Heart right ventricle (tissue), 16 donors: Measurements from ENCODE around the gene HPS1. TPM values are rescaled to one million over a fixed set of nuclear protein-coding genes. Genes with fewer than 3 reads are reported as not detected.

Source experiments
- ATAC-seq, 8 donors: fragments of 200-7000 bp; cut with Tn5 transposase; one replicate each; pipeline ENCODE4 v1.9.1; 2020; ENCODE audit warnings: mild to moderate bottlenecking in 8 of 8, moderate library complexity in 8 of 8, moderate number of reproducible peaks in 1 of 8
- DNase-seq, 2 donors: peaks; one replicate each; pipeline ENCODE4 v3.0.0-alpha.2; 2020
- H3K27ac ChIP-seq, 10 donors: fragments of 200-600 bp; sonication (generic) in 2 of 10; one replicate each; pipeline versions ENCODE4 v1.5.0 to v1.8.0; 2020 to 2022; ENCODE audit warnings: mild to moderate bottlenecking in 3 of 10
- H3K27me3 ChIP-seq, 7 donors: fragments of 200-600 bp; one replicate each; pipeline ENCODE4 v1.8.0; 2021 to 2022; ENCODE audit warnings: mild to moderate bottlenecking in 2 of 7
- H3K36me3 ChIP-seq, 9 donors: fragments of 200-600 bp; sonication (generic) in 1 of 9; one replicate each; pipeline versions ENCODE4 v1.5.0 to v1.8.0; 2020 to 2022; ENCODE audit warnings: mild to moderate bottlenecking in 2 of 9
- H3K4me1 ChIP-seq, 9 donors: fragments of 200-600 bp; sonication (generic) in 1 of 9; one replicate each; pipeline versions ENCODE4 v1.5.0 to v1.8.0; 2020 to 2022; ENCODE audit warnings: mild to moderate bottlenecking in 4 of 9
- H3K4me3 ChIP-seq, 10 donors: fragments of 200-600 bp; sonication (generic) in 2 of 10; one replicate each; pipeline versions ENCODE4 v1.5.0 to v1.8.0; 2020 to 2022; ENCODE audit warnings: mild to moderate bottlenecking in 7 of 10, moderate library complexity in 2 of 10
- H3K9me3 ChIP-seq, 11 donors: fragments of 200-600 bp in 10 of 11; sonication (generic) in 2 of 11; one replicate each; pipeline versions ENCODE4 v1.5.0 to v1.8.0; 2013 to 2022; ENCODE audit warnings: mild to moderate bottlenecking in 2 of 11, control low read depth in 1 of 11, moderate library complexity in 1 of 11
- CTCF ChIP-seq, 9 donors: fragments of 200-600 bp; sonication (generic) in 2 of 9; IDR thresholded peaks; one replicate each; pipeline versions ENCODE4 v1.5.0 to v1.8.0; 2021 to 2022; ENCODE audit warnings: antibody characterized with exemption in 9 of 9, mild to moderate bottlenecking in 5 of 9, moderate library complexity in 1 of 9
- WGBS, 2 donors: extraction: QIAGEN DNeasy Blood & Tissue Kit; methylation state at CpG; one replicate each; pipeline ENCODE4 v1.1.7; 2013; ENCODE audit warnings: inconsistent platforms in 1 of 2; 5-methylcytosine and 5-hydroxymethylcytosine counted together
- intact Hi-C, 10 donors: fragments of 100-400 bp; cut with DNase I; formaldehyde crosslinking; loops; one replicate each; pipeline versions ENCODE4 v1.11.1 to v1.14.2; 2022
- polyA plus RNA-seq, 2 donors: library from polyadenylated mRNA; stranded (reverse); fragments of 200-250 nt; gene quantifications; one replicate each; pipeline ENCODE4 v1.2.3, GENCODE V29; 2013
- total RNA-seq, 10 donors: library from RNA; stranded (reverse); fragmentation: NEBNext Ultra II Directional in 3 of 10; extraction: Animal tissue kit (Norgen Biotek cat#: 25700) in 3 of 10; gene quantifications; one replicate each; pipeline versions ENCODE4 v1.2.1 to v1.2.4, GENCODE V29; 2021 to 2023
- donor health status: Arrhythmogenic right ventricular cardiomyopathy.
- donor health status: ischemic (EF 13 %, LVEDD 7.1; RV severe dilation, severe dysfunction).
- donor health status: healthy with polysubstance abuse.
- donor health status: DM: no; HTN: yes; CAD: no.
- donor health status: DM: no; HTN: no; CAD: no.
- donor health status: ischemic (EF 25% LVEDD 6.9; RV normal size, moderate dysfunction).
- donor health status: ischemic (EF 25% LVEDD 5.7; RV mildly dilated, moderate dysfunction).
- donor health status: healthy.
- donor health status: DM: yes; HTN: yes; CAD: no.
- donor health status: Ischemic cardiomyopathy.
- donor health status: ischemic (EF 35%, LVEDD 5.7; RV mildly dilated, moderate dysfunction).
- donor health status: nonischemic (EF 11% LVEDD 7.7; RV severe dilation, severe dysfunction).
- donor health status: DM: yes; HTN: yes; CAD: no.
- donor health status: PGD.
- donor health status: ischemic (EF 29% LVEDD 5.4; RV normal size, mild dysfunction).
- donor health status: nonischemic (EF 23%, LVEDD 6.1; RV moderate dilation, normal function).

Gene HPS1
- total and polyA plus RNA-seq, 12 donors = 21.2 to 54.3 (median 33.4) TPM

DNA sequence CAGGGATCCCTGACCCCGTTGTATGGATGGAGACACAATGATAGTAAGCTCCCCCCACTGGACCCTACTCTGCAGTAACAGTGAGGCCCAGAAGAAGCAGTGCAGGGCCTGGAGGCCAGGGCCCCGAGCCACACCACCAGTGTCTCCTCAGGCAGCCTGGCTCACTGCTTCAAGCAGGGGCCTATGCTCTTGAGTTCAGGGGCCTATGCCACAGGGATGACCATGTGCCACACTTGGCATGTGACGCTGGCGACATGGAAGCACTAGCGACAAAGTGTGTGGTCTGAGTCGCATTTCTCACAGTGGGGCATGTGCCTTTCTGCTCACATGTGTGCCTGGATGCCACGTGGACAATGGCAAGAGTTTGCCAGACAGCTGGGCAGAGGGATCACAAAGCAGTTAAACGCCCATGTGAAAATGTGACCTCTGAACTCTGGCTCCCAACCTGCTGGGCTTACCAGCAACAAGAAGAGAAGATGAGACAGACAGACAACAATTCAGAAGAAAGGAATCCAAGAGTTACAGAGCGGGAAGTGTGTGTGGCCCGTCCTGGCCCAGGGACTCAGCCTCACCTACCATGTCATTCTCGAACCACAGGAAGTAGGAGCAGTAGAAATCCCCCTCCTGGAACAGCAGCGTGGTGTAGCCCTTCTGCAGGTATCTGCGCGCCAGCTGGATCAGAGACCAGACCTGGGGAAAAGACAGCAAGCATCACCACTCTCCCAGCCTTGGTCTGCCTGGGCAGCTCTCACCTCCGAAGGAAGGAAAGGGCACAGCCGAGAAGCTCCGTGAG, 27.1 kb downstream of the HPS1 start:
- no peaks in the 10 kb centered on the region for H3K27me3 ChIP-seq
- ATAC-seq (no peak), DNase-seq (no peak)
- no peaks in the 10 kb centered on the region for H3K9me3 ChIP-seq
- no peak overlapping the region for H3K4me3 ChIP-seq
- no peak for TF ChIP-seq CTCF (IDR thresholded peaks at IDR 0.05)
- no peak overlapping the region for H3K27ac ChIP-seq
- 94 to 96% methylated on average over 17 of the region's 17 CpGs for WGBS, 2 donors
- intact Hi-C loops = loop anchor here in 2 of 10 donors (5.0 to 10.0 kb wide), 2 partner anchors 77 to 155 kb away; partner anchors contain the start of gene LOXL4 (in 2 of the 2)
- peaks cover 8 to 22% (median 17%) of the 10 kb centered on the region in 9 donors for H3K4me1 ChIP-seq
- H3K36me3 ChIP-seq = peaks cover 0 to 85% (median 42%) of the 10 kb centered on the region in 9 donors

DNA sequence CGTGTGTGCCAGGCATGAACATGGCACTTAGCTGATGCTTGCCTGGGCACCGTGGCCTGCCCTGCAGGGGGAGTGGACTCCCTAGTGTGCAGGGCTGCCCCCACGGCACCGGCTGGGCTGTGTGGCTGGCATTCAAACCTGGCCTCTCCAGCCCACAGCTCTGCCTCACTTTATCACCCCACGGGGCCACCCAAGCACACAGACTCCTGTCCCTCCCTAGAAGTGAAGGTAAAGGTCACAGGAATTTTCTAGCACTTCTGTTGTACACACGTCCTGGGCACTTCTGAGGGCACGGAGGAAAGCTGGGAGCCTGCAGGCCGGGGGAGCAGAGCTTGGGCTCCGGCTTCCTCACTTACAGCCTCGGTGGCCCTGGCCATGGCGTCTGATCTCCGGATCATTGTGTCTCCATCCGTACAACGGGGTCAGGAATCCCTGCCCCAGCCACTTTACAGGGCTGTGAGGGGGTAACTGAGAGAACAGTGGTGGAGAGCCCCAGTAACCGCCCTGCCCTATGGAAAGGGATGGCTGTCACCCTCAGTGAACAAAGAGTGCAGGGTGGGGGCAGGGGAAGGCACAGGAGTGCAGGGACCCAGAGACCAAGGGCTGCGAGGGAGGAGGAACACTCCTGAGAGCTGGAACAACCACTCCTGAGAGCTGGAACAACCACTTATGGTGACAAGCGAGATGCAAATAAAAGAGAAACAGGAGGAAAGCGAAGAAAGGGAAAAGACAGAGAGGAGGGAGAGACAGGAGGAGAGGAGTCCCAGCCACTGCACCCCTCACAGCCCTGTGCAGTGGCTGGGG, 27.9 kb downstream of the HPS1 start:
- intact Hi-C loops = loop anchor here in 2 of 10 donors (5.0 to 10.0 kb wide), 2 partner anchors 77 to 154 kb away; partner anchors contain the start of gene LOXL4 (in 2 of the 2)
- 94 to 95% methylated on average over 18 of the region's 18 CpGs for WGBS, 2 donors
- Histone ChIP-seq H3K36me3 (peaks cover 0 to 77% (median 42%) of the 10 kb centered on the region in 9 donors), H3K4me3 (no peak overlapping the region), H3K27ac (no peak overlapping the region), H3K27me3 (no peaks in the 10 kb centered on the region), H3K9me3 (no peaks in the 10 kb centered on the region), H3K4me1 (peaks cover 14 to 30% (median 23%) of the 10 kb centered on the region in 9 donors)
- no peak for TF ChIP-seq CTCF (IDR thresholded peaks at IDR 0.05)
- DNase-seq (no peak), ATAC-seq (no peak)

DNA sequence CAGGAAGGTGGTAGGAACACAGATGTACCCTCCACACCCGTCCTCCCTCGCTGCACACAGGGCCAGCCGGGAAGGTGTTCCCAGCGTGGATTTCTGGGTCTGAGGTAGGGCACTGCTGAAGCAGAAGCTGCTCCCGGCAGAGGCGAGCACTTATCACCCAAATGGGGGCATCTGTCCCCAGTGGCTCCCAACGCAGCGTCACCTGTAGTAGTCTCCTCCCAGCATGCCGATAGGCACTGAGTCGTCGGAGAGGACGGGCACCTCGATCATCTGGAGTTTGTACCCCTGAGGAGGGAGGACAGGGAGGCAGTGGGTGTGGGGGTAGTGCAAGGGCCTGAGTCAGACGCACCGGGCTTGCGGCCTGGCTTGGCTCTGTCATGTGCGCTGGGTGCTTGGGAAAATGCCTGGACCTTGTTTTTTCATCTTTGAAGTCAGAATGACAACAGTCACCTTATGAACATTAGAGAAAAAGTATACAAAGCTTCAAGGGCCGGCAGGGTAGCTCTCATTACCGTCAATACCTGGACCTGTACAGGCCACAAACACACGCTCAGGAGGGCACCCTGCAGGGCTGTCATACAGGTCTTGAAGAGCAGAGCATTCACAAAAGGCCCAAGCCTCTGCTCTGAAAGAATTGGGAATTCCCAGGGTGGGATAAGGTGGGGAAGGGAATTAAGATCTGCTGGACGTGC, 28.6 kb downstream of the HPS1 start:
- DNase-seq (no peak), ATAC-seq (no peak)
- TF ChIP-seq CTCF (IDR thresholded peaks at IDR 0.05) = no peak
- Histone ChIP-seq H3K36me3 (peaks cover 0 to 70% (median 41%) of the 10 kb centered on the region in 9 donors), H3K27ac (no peak overlapping the region), H3K4me3 (no peak overlapping the region), H3K27me3 (no peaks in the 10 kb centered on the region), H3K9me3 (no peaks in the 10 kb centered on the region), H3K4me1 (peaks cover 14 to 35% (median 24%) of the 10 kb centered on the region in 9 donors)
- intact Hi-C loops = loop anchor here in 2 of 10 donors (5.0 to 10.0 kb wide), 2 partner anchors 76 to 153 kb away; partner anchors contain the start of gene LOXL4 (in 2 of the 2)
- WGBS, 2 donors = 92 to 96% methylated on average over 21 of the region's 21 CpGs
